ENCODE data around the gene LZTFL1.

LZTFL1 gene

DNA sequence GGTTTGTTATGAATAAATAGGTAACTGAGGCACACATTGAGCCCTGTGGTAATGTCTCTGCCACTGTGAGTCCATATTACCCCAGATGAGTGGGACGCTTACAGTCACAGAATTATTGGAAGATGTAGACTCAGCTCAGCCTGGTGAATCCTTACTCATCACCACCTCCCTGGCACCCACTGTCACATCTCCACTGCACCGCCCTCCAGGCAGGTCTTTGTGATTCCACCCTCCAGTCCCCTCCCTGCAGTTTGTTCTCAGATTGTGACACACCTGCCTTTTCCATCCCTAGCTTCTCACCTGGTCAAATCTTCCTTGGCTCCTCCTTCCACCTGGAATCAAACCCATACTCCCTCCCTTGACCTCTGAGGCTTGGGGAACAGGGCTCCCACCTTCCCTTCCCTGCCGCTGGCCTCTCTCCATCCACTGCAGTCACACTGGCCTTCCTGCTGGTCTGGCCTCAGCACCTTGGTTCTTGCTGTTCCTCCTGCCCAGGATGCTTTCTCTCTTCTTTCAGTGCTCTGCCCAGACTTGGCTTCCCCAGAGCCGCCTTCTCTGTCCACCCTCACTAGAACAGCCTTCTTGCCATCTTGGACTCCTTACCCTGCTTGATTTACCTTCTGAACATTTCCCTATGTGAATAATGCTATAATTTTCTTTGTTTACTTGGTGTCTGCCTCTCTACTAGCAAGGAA lies 55.0 kb downstream of the LZTFL1 start:
- DNase-seq (ENCODE audit: low spot score): no peak

DNA sequence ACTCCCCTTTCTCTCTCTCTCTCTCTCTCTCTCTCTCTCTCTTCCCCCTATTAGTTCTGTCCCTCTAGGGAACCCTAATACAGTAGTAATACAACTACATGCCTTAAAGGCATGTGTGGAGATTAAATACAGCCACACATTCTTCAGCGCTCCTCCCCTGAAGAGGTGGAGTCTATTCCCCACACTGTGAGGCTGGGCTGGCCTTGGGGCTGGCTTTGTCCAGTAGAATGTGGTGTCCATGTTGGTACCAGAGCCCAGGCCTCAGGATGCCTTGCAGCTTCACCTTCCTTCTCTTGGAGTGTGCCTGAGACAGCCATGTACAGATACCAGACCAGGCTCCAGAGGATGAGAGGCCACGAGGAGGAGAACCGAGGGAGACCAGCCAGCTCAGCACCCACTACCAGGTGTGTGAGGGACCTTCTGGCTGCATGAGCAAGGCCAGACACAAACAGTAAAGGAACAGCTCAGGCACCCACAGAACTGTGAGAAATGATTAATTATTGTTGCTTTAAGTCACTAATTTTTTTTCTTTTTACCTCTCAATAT lies 56.2 kb downstream of the LZTFL1 start:
- no peak for DNase-seq (ENCODE audit: low spot score)

DNA sequence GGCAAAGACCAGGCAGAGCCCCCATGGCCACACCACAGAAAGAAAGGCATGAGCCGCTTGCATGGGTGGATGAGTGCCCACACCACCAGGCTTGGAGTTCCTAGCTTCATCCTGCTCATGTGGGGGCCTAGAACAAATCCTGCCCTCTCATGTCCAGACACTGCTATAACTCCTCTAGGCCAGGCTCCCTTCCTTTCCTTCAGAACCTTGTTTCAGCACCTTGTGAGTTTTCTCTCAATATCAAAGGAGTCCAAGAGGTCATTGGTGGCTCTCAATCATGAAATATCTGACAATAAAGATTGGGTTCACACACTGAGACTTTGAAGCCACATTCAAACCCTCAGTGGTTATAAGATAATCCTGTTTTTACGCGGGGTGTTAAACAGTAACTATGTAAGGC lies 58.3 kb downstream of the LZTFL1 start:
- no peak for DNase-seq (ENCODE audit: low spot score)

DNA sequence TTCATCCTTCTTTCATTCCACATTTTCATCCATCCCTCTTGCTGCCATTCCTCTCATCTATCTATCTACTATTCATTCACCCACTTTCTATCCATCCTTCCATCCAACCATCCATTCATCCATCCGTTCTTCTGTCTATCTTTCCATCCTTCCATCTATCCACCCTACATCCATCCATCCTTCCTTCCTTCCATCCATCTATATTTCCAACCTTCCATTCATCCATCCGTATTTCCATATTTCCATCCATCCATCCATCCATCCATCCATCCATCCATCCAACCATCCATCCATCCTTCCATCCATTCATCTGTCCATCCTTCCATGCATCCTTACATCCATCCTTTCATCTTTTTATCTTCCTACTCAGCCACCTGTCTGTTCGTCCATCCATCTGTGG lies 59.5 kb downstream of the LZTFL1 start:
- DNase-seq (ENCODE audit: low spot score): no peak

DNA sequence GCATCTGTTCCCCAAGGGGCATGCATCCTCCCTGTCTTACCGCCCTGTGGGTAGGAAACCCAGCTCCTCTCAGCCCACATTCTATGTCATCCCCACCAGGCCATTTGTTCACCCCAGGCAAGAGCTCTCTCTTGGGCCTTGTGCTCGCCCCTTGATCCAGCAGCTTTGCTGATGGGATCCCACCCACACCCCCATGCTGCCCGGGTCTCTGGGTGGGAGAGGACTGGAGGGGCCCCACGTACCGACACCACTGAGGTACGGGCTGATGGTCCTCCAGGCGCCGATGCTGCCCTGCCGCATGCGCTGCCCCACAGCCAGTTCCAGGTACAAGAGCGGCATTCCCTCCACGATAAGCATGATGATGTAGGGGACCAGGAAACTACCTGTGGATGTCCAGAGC lies 60.1 kb downstream of the LZTFL1 start:
- no peak for DNase-seq (ENCODE audit: low spot score)

DNA sequence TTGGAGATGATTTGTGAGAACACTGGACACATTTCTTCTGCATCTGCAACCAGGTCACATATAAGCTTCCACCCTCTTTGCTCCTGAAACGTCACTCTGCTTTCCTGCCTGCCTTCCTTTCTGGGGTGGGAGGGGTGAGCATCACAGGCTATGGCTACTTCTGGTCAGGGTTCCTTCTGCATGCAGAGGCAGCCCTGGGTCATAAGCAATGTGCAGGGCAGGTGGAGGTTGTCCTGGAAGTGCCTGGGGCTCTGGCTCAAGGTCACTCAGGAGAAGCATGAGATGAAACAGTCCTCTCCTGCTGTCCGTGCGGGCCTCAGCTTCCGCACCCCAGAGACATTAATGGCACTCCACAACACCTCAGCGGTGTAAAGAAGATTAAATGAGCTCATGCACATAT lies 60.6 kb downstream of the LZTFL1 start:
- DNase-seq (ENCODE audit: low spot score): no peak

DNA sequence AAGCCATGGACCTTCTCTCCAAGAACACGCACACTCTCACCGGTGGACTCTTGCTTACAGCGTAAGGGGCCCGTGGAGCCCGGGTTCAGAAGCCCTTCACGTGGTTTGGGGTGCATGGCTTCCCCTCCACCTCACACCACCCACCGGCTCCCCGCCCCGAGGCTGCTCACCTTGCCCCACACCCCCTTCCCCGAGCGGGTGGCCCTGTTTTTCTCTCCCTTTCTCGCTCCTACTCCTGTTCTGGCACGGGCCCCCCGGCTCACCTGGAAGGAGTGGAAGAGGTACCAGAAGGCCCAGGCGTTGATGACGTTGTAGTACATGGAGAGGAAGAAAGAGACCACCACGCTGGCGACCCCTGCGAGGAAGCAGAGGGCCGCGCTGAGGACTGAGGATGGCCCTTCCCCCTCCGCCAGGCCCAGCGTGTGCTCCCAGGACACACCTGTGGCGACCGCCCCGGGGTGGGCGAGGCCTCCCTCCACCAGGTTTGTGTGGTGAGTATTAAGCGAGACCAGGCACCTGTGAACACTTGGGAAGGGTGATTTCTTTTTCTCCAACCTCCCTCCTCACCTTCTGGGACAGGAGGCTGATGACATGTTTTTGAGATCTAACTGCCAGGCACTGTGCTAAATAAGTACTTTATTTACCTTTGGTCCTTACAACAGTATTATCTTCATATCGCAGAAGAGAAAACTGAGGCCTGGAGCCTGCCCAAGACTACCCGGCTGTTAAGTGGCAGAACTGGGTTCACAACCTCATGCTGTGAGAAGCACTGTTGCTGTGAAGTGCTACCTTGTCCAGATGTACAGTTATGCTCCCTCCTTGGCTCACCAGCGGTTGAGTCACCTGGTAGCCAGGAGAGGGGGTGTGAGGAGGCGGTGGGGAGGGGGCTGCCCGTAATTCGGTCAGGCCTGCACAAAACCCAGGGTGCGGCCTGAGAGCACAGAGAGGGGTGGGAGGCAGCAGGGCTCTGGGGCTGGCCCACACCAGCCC lies 61.9 kb downstream of the LZTFL1 start:
- no peak for DNase-seq (ENCODE audit: low spot score)

DNA sequence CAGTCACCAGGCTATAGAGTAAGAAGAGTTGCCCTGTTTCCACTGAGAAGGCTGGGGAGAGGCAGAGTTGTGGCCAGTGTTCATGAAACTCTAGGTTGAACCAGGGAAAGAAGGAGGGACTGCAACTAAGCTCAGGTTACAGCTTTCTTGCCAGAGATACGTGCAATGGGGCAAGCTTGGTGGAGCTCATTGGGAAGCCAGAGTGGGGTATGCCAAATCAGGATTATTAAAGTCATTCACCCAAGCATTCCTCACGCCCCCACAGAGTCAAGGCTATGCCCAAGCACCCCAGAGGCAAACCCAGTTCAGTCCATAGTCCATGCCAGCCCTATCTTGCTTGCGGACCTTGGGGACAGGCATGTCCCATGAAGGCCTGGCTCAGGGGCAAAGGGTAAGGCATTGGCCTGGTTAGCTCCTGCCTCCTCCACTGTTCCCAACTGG lies 63.1 kb downstream of the LZTFL1 start:
- DNase-seq (ENCODE audit: low spot score): no peak

DNA sequence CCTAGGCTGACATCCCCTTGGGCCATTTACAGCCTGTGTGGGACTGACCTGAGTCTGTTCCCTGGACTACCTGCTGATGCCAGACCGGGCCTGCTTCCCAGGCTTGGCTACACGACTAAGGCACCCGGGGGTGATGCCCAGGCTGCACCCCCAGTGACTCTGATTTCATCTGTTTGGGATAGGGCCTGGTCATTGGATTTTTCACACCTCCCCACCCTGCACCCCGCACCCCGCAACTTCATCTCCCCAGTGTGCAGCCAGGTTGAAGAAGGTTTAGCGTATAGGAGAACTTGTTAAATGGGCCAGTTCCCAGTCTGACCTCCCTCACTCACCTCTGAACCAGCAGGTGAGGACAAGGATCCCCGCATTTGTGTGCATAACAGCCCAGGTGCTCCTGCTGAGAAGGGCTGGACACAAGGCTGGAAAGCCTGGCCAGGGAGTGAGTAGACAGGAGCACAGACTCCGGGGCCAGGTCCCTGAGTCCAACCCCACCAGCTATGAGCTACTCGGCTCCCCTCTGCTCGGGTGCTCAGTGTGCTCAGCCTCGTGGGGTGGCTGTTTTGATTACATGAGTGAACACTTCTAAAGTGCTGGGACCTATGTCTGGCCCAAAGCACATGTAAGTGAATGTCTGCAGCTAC lies 64.1 kb downstream of the LZTFL1 start:
- no peak for DNase-seq (ENCODE audit: low spot score)

DNA sequence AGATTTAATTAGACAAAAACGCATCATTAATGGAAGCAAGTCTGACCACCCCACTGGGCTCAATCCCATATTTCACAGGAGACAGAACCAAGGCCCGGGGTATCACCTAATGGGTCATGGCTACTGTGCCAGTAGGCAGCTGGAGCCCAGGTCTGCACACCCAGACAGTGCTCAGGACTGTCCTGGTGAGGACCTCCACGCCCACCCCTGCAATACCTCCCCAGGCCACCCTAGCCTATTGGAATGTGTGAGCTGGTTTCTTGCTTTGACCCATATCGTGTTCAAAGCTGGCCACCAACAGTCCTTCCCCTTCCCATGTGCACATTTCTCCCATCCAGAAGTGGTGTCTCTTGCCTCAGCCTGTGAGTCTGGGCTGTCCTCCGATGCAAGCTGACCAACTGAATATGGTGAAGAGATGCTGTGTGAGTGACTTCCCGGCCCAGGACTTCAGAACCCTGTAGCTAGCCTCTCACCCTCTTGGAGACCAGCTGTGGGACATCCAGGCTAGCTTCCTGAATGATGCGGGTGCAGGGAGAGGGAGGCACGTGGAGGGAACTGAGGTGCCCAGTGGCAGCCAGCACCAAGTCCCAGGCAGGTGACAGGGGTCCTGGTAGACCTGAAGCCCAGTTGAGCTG lies 64.7 kb downstream of the LZTFL1 start:
- no peak for DNase-seq (ENCODE audit: low spot score)

DNA sequence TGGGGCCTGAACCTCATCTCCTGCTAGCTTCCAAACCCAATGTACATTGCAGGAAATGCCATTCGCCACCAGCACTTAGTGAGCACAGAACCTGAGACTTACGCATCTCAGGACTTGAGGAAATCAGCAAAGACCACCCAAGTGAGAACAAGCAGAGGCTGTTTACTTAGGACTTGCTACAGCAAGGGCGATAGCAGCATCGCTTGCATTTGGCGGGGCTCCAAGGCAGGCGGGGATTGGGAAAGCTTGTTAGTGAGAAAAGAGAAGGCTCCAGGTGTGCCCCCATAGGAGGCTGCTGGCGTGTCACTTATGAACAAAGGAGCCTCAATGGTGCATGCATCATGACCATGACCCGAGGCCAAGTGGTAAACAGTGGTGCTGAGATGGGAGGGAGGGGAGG lies 65.3 kb downstream of the LZTFL1 start:
- no peak for DNase-seq (ENCODE audit: low spot score)

DNA sequence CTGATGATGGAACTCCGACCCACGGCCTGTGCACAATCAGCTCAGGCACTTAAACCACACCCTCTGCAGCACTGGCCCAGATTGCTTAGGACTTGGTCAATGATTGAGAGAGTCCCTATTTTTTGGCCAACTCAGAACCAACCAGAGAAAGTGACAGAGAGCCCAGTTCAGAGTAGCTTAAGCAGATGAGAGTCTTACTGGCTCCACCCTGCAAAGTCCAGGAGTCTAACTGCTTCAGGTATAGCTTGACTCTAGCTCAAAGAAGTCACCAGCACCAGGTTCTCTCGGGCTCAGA lies 65.7 kb downstream of the LZTFL1 start:
- DNase-seq (ENCODE audit: low spot score): no peak

DNA sequence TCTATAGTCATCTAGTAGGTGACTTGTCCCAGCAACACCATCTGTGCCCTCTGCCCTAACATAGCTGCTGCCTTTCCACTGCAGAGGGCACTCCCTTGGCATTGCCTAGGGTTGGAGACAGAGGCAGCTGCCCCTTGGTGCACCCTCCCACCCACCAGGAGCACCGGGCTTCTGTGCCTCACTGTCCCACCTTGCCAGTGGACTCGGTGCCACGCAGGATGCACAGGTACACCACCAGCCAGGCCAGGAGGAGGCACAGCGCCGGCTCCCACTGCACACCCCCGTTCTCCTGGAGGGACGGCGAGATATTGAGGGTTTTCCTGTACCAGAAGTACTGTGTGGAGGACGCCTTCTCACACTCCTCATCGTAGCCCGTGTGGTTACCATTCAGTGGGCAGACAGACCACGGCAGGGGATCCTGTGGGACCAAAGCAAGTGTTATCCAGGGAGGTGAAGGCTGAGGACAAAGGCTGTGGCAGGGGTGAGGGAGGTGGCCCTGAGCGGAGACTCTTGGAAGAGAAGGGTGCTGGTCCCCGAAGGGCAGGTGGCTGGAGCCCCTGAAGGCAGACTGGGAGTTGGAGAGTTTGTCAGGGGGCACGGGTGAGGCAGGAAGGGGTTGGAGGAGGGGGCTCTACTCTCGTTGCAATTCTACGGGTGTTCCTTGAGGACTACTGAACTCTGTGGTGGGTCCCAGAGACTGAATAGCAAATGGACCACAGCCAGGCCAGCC lies 66.2 kb downstream of the LZTFL1 start:
- no peak for DNase-seq (ENCODE audit: low spot score)

DNA sequence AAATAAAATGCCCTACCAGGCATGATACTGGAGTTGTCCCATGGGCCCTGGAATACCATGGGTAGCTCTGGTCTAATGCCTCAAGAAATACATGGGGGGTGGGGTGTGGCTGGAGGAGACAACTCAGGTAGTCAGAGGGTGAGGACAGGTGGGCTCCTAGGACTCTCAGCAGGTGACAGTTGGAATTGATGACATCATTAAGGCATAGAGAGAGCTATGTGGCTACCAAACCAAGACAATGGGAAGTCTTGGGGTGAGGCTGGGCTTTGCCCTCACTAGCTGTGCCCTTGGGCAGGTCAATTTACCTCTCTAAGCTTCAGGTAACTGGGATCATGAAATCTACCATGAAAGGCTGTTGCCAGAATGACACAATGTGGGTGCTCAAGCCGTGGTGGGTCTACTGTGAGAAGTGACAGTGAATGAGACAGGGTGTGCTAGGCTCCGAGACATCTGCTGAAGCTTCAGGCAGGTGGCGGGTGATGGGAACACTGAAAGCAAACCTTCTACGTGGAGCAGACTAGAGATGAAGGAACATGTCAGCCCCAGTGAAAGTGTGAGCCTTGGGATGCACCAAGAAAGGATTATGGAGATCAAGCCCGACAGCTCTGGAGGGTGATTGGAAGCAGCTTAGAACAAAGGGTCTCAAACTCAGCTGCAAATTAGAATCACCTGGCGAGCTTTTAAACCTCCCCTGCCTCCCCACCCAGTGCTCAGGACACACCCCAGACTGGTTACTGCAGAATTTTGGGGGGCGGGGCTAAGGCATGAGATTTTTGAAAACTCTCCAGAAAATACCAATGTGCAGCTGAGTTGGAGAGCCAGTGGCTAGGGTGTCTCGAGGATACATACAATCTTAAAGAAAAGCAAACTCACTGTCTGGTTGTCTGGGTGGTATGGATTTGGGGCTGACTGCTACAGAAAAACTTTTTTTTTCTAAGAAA lies 67.1 kb downstream of the LZTFL1 start:
- no peak for DNase-seq (ENCODE audit: low spot score)

DNA sequence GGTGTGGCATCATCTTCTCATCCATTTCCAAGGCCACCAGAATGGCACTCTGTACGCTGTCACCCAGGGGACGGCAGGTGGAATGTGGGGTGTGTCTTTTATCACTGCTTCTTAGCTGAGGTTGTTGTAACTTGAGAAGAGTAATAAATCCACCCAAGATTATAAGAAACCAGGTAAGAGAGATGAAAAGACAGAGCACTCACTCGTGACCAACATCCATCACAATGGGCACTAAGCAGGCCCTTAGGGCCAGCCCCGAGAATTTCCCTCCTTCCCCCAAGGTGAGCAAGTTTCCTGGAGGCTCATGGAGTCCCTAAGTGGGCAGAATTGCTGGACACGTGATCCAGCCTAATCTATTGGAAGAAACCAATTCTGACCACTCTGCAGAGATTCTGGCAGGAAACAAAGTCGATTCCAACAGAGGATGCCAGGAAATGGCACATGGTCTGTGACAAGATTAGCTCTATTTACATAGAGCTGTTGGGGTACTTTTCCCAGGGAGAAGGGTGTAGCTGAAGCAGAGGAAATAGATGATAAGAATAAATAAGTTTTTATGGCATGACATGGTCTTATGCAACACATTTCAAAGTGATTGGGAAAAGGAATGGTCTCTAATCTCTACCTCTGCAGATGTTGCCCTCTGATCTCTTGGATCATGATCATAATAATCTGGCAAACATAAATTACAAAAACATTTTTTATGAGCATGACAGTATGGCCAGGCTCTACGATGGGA lies 68.0 kb downstream of the LZTFL1 start:
- no peak for DNase-seq (ENCODE audit: low spot score)

Measured in AG08396 (cell line).